Activated CD4-positive, alpha-beta T cell treated with anti-CD3 and anti-CD28 coated beads, Interleukin-2, amount 50 U/mL, for 1 hour (primary cell): ENCODE results near the gene OPN1MW3.
A peak's percentile ranks its signal among the peaks of the same experiment; 100 is the strongest.
"Not testable (repeated sequence)": the region's sequence is repeated elsewhere in the genome, so short reads cannot be mapped to it uniquely, and the experiment has no call there.

Experiments used
- DNase-seq: peaks from one replicate; pipeline ENCODE4 v3.0.0-alpha.2; 2020

The OPN1MW3 gene

DNA sequence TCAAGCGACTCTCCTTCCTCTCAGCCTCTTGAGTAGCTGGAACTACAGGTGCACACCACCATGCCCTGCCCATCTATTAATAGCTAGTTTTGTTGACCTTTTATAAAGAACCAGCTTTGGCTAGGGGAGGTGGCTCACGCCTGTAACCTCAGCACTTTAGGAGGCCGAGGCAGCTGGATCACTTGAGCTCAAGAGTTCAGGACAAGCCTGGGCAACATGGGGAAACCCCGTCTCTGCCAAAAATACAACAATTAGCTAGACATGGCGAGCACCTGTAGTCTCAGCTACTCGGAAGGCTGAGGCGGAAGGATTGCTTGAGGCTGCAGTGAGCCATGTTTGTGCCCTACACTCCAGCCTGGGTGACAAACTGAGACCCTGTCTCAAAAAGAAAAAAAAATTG lies 40.9 kb downstream of the OPN1MW3 start:
- DNase-seq, result no peak

DNA sequence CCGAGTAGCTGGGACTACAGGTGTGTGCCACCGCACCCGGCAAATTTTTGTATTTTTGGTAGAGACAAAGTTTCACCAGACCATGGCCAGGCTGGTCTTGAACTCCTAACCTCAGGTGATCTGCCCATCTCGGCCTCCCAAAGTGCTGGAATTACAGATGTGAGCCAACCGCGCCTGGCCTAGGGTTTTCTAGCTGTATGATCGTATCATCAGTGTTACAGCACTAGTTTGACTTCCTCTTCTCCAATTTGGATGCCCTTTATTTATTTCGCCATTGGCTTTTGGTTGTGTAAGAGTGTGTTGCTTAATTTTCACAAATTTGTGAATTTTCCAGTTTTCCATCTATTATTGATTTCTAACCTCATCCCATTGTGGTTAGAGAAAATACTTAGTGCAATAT lies 43.4 kb downstream of the OPN1MW3 start:
- DNase-seq, result no peak

DNA sequence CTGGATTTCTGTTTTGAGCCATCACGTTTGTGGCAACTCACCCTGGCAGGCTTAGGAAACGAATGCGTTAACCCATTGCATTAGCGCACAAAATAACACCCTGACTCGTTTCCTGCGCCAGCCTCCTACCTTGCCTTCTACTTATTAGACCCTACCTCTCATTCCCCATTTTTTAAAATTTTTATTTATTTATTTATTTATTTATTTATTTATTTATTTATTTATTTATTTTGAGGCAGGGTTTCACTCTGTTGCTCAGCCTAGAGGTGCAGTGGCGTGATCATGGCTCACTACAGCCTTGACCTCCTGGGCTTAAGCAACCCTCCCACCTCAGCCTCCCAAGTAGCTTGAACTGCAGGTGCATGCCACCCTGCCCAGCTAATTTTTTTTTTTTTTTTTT lies 45.6 kb downstream of the OPN1MW3 start:
- not testable (repeated sequence) for DNase-seq

DNA sequence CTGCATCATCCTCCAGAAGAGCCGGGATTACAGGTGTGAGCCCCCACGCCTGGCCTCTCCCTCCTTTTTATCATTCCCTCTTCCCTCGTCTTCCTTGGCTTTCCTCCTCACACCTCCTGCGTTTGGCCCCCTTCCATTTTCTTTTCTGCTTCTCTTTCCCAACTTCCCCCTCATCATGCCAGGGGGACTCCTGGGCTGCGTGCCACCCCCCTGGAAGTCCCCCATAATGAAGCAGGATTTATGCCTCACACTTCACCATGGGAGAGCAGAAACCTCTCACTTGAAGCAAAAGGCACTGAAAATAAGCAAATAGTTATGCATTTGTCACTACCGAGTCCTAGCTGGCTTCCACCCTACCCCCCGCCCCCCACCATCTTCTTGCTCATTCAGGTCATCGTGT lies 46.1 kb downstream of the OPN1MW3 start:
- DNase-seq, result no peak

DNA sequence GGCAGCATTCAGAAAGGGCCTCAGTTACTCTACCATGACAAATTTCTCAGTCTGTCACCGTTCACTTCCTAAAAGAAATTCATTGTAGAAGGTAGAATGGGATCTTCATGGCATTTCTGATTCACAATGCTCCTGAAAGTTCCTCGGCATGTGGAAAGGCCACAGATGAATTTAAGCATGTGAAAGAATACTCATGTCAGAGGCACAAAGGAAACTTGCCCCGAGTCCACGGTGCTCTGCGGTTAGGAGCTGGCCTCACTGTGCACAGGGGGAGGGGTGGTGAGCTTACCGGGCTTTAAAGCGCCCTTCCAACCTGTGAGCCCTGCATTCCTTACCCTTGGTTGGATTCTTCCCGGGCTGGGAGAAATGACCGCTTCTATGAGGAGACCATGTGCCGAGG lies 47.5 kb downstream of the OPN1MW3 start:
- DNase-seq, result no peak

DNA sequence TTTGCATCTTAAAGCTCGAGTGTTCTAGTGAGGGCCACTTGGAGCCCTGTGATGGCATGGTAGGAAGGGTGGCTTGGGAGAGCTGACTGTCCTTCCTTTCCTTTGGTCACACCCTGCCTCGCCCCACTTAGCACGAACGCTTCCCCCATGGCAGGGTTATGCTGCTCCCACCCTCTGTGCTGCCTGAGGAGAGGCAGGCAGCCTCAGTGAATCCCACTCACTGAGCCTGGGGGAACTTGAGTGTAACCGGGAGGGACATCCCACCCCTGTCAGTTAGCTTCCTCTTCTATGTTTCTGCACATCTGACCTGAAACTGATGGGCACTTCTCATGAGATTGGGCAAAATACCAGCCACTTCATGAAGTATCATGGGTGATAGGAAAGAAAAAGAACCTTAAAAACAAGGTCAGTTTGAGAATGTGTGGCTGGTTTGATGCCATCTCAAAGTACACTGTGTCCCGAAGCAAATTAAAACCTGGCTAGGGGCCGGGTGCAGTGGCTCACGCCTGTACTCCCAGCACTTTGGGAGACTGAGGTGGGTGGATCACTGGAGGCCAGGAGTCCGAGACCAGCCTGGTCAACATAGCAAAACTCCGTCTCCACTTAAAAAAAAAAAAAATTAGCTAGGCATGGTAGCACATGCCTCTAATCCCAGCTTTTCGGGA lies 48.3 kb downstream of the OPN1MW3 start:
- DNase-seq, result no peak

DNA sequence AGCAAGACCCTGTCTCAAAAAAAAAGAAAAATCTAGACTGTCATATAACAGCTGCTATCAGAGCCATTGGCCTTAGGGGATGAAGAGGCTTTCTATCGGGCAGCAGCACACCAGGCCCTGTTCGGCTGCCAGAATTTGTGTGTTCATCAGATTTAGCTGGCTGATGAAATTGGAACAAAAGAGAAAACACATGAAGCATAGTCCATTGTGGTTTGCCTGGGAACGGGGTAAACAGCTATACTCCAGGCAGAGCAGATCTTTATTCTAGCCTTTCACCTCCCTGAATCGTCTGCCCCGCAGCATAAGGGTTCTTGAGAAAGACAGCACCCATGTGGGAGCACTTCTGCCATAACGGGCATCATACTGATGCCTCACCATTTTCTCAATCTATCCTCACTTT lies 49.8 kb downstream of the OPN1MW3 start:
- DNase-seq, result no peak

DNA sequence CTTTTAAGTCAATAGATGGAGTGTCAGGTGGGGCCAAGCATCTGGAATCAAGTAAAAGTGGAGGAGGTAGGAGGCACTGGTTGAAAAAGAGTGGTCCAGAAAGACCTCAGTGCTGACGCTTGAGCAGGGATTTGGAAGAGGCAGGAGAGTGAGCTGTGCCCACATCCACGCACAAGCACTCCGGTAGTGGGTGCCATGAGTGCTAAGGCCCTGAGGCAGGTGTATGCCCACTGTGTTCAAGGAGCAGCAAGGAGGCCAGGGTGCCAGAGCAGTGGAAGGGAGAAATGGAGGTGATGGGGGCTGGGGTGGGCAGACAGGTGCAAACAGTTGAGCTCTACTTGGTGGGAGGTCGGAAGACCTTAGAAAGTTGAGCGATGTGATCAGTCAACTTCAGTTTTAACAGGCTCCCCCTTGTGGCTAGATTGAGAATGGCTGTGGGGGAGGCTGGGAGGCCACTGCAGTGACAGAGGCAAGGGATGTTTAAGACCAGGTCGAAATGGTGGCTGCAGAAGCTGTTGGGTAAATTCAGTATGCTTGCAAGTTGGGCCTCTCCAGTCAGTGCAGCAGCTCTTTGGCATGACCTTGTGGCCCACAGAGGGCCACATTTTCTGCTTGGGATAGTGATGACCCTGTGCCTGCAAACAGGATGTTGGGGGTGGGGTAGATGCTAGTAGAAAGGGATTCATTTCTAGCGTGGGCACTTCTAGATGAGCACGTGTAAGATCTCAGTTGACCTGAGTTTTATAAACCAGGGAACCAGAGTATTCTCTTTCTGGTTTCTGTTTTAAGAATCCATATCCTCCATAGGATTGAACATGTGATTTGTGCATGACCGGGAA lies 50.9 kb downstream of the OPN1MW3 start:
- peak; percentile 77 for DNase-seq

DNA sequence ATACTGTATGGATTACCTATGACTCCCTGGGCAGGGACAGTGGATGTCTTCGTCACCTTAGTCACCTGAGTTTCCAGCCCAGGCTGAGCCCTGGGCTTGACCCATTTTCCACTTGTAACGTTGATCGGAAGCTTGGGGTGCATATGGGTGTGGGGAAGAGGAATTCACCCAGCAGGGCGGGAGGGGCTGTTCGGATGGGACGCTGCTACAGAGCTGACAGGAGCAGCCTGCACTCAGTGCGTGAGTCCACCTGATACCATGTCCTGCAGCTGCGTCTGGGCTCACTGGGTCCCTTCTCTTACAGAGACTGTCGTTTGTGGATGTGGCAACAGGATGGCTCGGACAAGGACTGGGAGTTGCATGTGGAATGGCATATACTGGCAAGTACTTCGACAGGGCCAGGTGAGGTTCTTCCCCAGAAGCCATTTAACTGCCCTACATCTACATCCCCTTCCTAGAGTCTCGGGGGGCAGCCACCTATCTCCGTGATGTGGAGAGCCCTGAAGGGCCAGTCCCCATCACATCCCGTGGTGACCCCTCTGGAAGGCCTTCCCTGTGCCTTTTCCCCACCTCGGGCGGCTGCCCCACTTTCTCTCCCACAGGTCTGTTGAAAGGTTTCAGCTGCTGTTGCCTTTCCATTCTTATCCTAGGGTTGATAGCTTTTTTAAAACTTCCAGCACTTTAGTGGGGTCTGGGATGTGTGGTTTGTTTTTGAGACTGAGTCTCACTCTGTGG lies 51.8 kb downstream of the OPN1MW3 start:
- DNase-seq, result no peak

DNA sequence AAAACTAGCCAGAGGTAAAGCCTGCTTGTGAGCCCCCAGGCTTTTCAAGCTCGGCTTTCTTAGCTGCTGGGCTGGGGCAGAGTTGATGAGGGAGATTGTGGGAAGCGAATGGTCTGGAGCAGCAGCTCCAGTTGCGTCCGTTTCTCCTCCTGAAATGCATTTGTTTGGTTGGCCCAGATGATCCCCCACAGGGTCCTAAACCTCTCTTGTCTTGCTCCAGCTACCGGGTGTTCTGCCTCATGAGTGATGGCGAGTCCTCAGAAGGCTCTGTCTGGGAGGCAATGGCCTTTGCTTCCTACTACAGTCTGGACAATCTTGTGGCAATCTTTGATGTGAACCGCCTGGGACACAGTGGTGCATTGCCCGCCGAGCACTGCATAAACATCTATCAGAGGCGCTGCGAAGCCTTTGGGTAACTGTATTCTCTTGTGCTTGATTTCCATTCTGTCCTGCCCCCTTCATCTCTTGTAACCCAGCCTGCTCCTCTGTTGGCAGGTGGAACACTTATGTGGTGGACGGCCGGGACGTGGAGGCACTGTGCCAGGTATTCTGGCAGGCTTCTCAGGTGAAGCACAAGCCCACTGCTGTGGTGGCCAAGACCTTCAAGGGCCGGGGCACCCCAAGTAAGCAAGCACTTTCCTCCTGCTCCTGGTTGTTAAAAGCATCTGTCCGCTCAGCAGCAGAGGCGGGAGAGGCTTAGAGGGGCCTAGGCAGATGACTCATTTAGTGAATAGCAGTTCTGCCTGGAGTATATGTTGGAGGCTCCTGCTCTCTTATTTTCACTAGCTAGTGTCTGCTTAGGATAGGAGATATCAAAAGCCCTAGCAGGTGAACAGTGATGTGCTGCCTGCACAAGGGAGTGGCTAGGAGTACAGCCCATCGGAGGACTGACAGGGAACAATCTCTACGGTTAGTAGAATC lies 53.5 kb downstream of the OPN1MW3 start:
- DNase-seq, result no peak

DNA sequence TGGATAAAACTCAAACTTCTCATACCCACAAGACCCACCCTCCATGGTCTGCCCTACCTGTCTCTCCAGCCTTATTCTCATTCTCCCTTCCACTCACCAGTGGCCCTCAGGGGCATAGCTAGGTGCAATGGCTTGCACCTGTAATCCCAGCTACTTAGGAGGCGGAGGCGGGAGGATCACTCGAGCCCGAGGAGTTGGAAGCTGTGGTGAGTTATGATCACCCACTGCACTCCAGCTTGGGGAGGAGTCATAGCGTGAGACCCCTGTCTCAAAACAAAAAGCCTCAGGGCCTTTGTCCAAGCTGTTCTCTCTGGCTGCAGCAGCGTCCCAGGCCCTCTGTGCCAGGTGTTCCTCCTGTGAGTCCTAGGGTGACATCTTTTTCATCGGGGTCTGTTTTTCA lies 54.7 kb downstream of the OPN1MW3 start:
- no peak for DNase-seq

DNA sequence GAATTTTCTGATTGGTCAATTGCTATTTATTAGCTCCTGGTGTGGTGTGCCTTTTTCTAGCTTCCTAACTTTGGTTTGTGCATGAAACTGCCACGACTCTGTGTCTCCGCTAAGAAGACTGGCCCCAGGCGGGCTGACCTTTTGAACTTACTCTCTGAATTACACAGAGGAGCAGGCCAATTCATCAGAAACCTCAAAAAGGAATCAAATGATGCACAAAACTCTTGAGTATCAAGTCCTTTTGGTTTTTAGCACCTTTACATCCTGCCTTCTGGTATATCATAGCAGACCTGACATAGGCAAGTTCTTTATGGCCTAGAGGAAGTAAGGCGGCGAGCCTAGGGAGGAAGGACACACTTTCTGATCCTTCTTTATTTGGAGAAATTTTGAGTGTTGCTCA lies 55.8 kb downstream of the OPN1MW3 start:
- DNase-seq, result no peak

DNA sequence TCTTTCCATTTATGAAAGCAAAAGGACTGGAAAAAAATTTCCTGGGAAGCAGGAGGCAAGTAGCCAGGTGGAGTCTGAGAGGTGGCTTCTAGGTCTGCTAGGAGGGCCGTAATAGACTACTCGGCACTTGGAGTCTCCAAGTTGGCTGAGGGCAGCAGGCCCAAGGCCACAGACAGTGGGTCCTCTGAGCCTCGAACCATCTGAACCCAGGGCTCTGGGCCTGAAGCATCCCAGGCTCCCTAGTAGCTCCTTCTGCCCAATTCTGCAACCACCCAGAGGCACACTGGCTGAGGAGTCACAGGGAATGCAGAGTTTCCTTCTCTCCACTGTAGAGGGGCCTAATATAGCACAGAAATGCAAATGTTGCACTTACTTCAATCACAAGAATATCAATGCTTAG lies 58.0 kb downstream of the OPN1MW3 start:
- DNase-seq, result no peak

DNA sequence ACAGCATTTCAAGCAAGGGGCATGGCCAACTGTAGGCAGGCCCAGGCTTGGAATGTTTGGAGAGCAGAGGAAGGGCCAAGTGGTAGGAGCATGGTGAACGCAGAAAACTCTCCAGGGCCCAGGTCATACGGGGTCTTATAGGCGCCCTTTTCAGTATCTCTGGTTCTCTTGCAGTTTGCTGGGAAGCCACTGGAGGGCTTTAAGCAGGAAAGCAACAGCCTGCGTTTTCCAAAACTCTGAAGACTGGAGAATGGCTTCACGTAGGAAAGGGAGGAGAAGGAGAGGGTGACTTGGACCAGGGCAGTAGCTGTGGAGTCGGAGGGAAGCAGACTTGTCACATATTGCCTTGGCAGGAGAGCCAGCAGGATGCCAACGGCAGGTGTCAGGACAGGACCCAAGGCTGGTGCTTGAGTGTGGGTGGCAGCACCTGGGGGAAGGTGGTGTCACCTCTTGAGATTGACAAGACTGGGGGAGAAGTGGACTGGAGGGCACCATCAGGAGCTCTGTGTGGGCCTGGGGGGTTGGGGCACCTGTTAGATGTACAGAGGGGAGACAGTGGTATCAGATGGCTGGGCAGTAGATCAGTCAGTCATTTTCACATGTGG lies 60.1 kb downstream of the OPN1MW3 start:
- no peak for DNase-seq

DNA sequence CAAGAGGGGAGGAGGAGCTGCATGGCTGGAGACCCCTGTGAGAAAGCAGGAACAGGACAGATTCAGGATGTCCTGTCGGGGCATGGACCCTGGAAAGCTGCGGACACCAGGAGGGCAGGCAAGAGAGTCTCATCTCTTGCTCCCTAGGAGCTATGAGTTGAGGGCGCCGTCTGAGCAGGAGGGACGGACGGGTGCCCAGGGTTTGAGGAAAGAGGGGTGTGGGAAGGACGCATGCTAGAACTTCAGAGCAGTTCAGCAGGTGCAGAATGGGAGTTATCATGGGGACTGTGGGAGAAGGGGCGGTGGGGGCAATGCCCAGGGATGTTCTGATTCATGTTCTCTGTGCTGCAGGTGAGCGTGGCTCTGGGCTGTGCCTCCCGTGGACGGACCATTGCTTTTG lies 63.0 kb downstream of the OPN1MW3 start:
- no peak for DNase-seq
